Small intestine (tissue), 7 donors: ENCODE results near the gene ADGRF5. TPM values are rescaled to one million over a fixed set of nuclear protein-coding genes. Genes with fewer than 3 reads are reported as not detected.

ENCODE experiments used
- DNase-seq, 2 donors: peaks; one replicate each; pipeline versions ENCODE4 v3.0.0 to v3.0.0-alpha.2; 2013
- FAIRE-seq: peaks from 2 replicates; lab custom pipeline; 2012; peaks lifted over from hg19 to GRCh38; lab: Jason Lieb, UNC
- H3K27ac ChIP-seq, 3 donors: one replicate each; pipeline ENCODE4 v1.5.1; 2013; ENCODE audit warnings: low read length in 2 of 3, mild to moderate bottlenecking in 2 of 3, control low read depth in 1 of 3, inconsistent platforms in 1 of 3, low read depth in 1 of 3, moderate library complexity in 1 of 3
- H3K27me3 ChIP-seq, 3 donors: one replicate each; pipeline ENCODE4 v1.6.1; 2013; ENCODE audit warnings: low read length in 3 of 3, inconsistent platforms in 1 of 3; ENCODE audit not compliant: control insufficient read depth in 3 of 3, insufficient read depth in 3 of 3
- H3K36me3 ChIP-seq, 3 donors: one replicate each; pipeline ENCODE4 v1.6.1; 2013; ENCODE audit warnings: low read length in 3 of 3, inconsistent platforms in 1 of 3, low read depth in 1 of 3, mild to moderate bottlenecking in 1 of 3, moderate library complexity in 1 of 3; ENCODE audit not compliant: control insufficient read depth in 3 of 3, insufficient read depth in 2 of 3
- H3K4me1 ChIP-seq, 3 donors: one replicate each; pipeline ENCODE4 v1.6.1; 2013; ENCODE audit warnings: low read length in 2 of 3, inconsistent platforms in 1 of 3, low read depth in 1 of 3, mild to moderate bottlenecking in 1 of 3, moderate library complexity in 1 of 3; ENCODE audit not compliant: control insufficient read depth in 3 of 3, insufficient read depth in 2 of 3
- H3K4me3 ChIP-seq, 3 donors: one replicate each; pipeline ENCODE4 v1.5.1; 2013; ENCODE audit warnings: low read length in 3 of 3, control low read depth in 1 of 3, inconsistent platforms in 1 of 3, low read depth in 1 of 3, mild to moderate bottlenecking in 1 of 3, moderate library complexity in 1 of 3
- H3K9me3 ChIP-seq, 2 donors: one replicate each; pipeline ENCODE4 v1.6.1; 2013; ENCODE audit warnings: low read depth in 1 of 2, low read length in 1 of 2; ENCODE audit not compliant: control insufficient read depth in 2 of 2, insufficient read depth in 1 of 2
- WGBS, 3 donors: extraction: QIAGEN DNeasy Blood & Tissue Kit; methylation state at CpG; one replicate each; pipeline ENCODE4 v1.1.7; 2013; 5-methylcytosine and 5-hydroxymethylcytosine counted together
- polyA plus RNA-seq, 4 donors: library from polyadenylated mRNA; stranded (reverse) in 3 of 4; unstranded in 1 of 4; fragments of 200-250 nt in 3 of 4; fragments of 120-200 nt in 1 of 4; gene quantifications; one replicate each; pipeline versions ENCODE4 v1.2.1 to v1.2.3, GENCODE V29; 2013
- donor health status: healthy with polysubstance abuse.
- donor health status: control.
- donor health status: control.
- donor health status: Bipolar disorder and iron deficiency.
- donor health status: healthy.

The ADGRF5 gene
- polyA plus RNA-seq, 4 donors, result 0.45 to 7.4 (median 3.0) TPM

DNA sequence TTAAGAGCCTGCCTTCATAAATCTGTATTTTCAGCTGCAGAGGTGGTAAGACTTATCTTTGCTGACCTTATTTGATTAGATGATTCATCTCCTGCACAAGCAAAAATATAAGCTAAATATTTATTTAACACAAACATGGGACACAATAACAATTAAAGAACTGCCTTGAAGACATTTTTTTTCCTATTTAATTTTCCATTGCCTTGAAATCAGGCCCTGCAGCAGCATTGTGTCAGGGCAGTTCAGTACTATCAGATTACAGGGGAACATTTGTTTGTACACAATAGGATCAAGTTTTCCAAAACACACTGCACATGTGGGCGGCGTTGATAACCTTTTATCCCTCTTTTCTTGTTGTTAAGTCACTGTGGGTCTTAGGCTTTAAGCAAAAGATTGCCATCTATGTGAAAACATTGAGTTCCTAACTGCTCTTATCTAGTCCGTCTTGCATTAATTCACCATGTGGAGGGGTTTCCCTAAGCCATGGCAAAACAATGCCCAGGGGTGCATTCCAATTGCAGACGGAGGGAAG, 7.4 kb downstream of the ADGRF5 start:
- no peak overlapping the region for H3K27ac ChIP-seq
- no peaks in the 10 kb centered on the region for H3K27me3 ChIP-seq
- 74 to 86% (median 81%) methylated on average over 4 of the region's 4 CpGs for WGBS, 3 donors
- no peaks in the 10 kb centered on the region for H3K9me3 ChIP-seq
- FAIRE-seq (no peak), DNase-seq (no peak)
- no peaks in the 10 kb centered on the region for H3K36me3 ChIP-seq
- H3K4me3 ChIP-seq, result no peak overlapping the region
- no peaks in the 10 kb centered on the region for H3K4me1 ChIP-seq

DNA sequence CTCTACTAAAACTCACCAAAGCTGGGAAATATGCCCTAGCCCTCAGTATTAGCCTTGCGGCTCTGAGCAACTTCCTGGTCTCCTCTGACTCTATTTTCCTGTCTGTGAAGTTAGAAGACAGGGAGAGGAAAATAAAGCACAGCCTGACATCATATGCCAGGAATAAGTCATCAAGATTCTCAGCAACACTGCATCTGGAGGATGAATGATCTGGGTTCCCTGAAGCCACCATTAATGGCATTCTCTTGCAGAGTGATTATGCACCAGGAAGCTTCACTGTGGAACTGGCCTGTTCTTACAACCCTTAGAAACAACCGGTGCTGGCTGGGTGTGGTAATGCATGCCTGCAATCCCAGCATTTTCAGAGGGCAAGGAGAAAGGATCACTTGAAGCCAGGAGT, 12.4 kb downstream of the ADGRF5 start:
- Histone ChIP-seq H3K4me1 (no peaks in the 10 kb centered on the region), H3K36me3 (no peaks in the 10 kb centered on the region), H3K27me3 (no peaks in the 10 kb centered on the region), H3K9me3 (no peaks in the 10 kb centered on the region), H3K27ac (no peak overlapping the region), H3K4me3 (no peak overlapping the region)
- 47 to 65% (median 61%) methylated on average over 2 of the region's 2 CpGs for WGBS, 3 donors
- no peak for FAIRE-seq
- no peak for DNase-seq

DNA sequence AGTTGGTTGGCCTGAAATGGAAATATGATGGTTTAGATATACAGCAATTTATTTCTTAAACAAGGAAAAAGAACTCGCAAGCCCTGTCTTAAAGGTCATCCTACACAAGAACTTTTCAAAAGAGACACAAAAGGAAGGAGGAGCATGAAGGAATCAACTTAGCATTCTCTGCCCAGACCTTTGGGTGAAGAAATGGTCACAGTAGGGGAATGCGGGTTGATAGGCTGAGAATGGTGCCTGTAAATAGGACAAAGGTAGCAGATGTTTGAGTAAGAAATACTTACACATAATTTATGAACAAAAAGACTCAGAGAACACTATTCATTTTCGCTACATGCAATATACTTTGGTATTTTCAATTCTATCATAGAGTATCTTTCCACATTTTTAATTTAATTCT, 15.0 kb downstream of the ADGRF5 start:
- Histone ChIP-seq H3K4me1 (no peaks in the 10 kb centered on the region), H3K36me3 (no peaks in the 10 kb centered on the region), H3K27ac (no peak overlapping the region), H3K4me3 (no peak overlapping the region), H3K9me3 (no peaks in the 10 kb centered on the region), H3K27me3 (no peaks in the 10 kb centered on the region)
- FAIRE-seq (no peak), DNase-seq (no peak)
- WGBS, 3 donors, result 80 to 93% (median 92%) methylated on average over 3 of the region's 3 CpGs

DNA sequence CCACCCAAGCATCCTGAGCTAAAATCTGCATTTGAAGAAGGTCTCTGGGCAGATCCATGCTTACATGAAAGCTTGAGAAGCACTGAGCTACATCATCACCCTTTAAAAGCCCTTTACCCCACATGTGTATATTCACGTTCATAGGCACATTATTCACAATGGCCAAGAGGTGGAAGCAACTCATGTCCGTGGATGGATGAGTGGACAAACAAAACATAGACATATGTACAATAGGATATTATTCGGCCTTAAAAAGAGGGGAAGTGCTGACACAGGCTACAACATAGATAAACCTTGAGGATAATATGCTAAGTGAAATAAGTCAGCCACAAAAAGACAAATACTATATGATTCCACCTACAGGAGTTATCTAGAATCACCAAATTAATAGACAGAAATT, 17.6 kb downstream of the ADGRF5 start:
- DNase-seq, result no peak
- Histone ChIP-seq H3K4me3 (no peak overlapping the region), H3K27ac (peak overlapping the region in 1 of 3 donors; percentile 0), H3K27me3 (no peaks in the 10 kb centered on the region), H3K4me1 (peaks cover 0 to 7% (median 0%) of the 10 kb centered on the region in 3 donors), H3K9me3 (no peaks in the 10 kb centered on the region), H3K36me3 (no peaks in the 10 kb centered on the region)
- no peak for FAIRE-seq
- WGBS, 3 donors, result 81 to 82% (median 81%) methylated on average over 3 of the region's 3 CpGs

DNA sequence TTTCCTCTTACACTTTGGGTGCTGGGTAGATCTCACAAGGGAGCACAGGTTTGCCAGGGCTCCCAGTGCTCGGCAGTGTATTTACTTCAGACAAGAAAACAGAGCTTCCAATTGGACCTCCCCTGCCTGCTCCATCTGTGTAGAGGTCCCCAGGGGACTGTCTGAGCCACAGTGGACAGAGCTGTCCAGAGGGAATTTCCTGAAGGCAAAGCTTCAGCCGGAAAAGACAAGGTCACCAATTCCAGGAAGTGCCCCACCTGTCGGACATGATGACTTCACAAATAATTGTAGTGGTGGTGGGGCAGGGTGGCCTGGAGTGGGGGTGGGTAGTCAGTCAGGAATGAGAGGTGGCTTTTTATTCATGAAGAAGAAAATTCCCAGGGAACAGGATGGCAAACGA, 18.6 kb downstream of the ADGRF5 start:
- Histone ChIP-seq H3K9me3 (no peaks in the 10 kb centered on the region), H3K4me3 (no peak overlapping the region), H3K36me3 (no peaks in the 10 kb centered on the region), H3K27me3 (no peaks in the 10 kb centered on the region), H3K27ac (peak overlapping the region in 1 of 3 donors; percentile 2), H3K4me1 (peaks cover 0 to 9% (median 0%) of the 10 kb centered on the region in 3 donors)
- no peak for FAIRE-seq
- 43 to 65% (median 57%) methylated on average over 4 of the region's 4 CpGs for WGBS, 3 donors
- DNase-seq, result no peak

DNA sequence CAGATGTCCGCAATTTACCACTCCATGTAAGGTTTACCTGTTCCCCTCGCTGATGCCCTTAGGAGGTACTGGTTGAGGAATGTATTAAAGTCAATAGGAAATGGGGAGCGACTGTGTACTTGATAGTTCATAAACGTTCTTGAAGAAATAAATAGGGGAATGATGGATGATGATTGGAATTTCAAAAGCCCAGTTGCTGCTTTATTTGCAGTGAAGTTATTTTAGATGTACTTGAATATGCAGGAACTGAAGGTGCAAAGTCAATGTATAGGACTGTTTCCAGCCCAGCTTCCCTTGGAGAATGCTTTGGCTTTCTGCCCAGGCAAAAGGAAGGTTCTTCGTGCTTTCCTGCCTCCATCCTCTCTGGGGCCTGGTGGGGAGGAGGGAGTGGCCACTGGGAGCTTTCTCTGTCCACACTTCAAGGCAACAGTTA, 19.8 kb downstream of the ADGRF5 start:
- FAIRE-seq, result no peak
- WGBS, 3 donors, result 49 to 53% (median 50%) methylated on average over 5 of the region's 5 CpGs
- H3K27ac ChIP-seq, result no peak overlapping the region

DNA sequence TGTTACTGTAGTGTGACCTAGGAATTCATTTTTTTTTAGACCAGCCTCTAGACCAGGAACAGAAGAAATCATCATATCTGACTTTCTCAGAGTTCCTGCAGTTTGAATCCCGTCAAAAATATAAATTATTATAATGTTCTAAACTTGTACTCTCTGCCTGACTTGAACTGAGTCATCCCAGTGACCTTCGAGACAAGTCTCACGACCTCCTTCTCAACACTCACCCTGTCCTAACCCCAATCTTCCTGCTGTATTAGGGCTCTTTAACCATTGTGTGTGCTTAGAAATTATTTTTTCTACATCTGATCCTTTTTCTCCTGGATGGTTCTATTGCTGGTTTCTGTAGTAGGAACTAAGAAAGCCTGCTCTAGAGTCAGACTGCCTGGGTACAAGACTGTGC, 21.5 kb downstream of the ADGRF5 start:
- Histone ChIP-seq H3K9me3 (no peaks in the 10 kb centered on the region), H3K4me3 (no peak overlapping the region), H3K27ac (no peak overlapping the region), H3K27me3 (no peaks in the 10 kb centered on the region), H3K36me3 (no peaks in the 10 kb centered on the region), H3K4me1 (peaks cover 0 to 15% (median 0%) of the 10 kb centered on the region in 3 donors)
- WGBS, 3 donors, result 45 to 64% (median 51%) methylated on average over 3 of the region's 3 CpGs
- FAIRE-seq, result no peak
- DNase-seq, result no peak

More for the DNA sequence above, 19.8 kb downstream of the ADGRF5 start:
- no peaks in the 10 kb centered on the region for H3K36me3 ChIP-seq
- H3K4me3 ChIP-seq, result no peak overlapping the region
- no peaks in the 10 kb centered on the region for H3K27me3 ChIP-seq
- no peaks in the 10 kb centered on the region for H3K9me3 ChIP-seq
- DNase-seq, result no peak
- peaks cover 0 to 9% (median 0%) of the 10 kb centered on the region in 3 donors for H3K4me1 ChIP-seq

DNA sequence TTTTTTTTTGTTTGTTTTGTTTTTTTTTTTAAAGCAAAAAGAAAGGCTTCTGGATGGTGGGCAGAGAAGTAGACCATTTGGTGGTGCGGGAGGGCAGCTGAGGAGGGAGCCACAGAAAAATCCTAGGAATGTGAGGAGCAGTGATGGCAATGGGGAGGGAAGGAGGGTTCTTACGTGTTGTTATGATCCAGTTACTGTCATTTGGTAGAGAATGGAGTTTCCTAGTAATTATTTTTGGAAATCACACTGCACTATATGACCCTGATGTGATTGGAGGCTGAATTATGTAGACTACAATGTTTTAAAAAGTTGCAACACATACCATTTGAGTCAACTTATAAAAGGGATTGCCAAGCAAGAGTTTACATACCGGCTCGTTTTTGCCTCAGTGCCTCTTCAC, 22.1 kb downstream of the ADGRF5 start:
- FAIRE-seq, result no peak
- Histone ChIP-seq H3K27me3 (no peaks in the 10 kb centered on the region), H3K9me3 (no peaks in the 10 kb centered on the region), H3K36me3 (no peaks in the 10 kb centered on the region), H3K4me3 (no peak overlapping the region), H3K27ac (no peak overlapping the region), H3K4me1 (peaks cover 0 to 19% (median 0%) of the 10 kb centered on the region in 3 donors)
- WGBS, 3 donors, result 75 to 87% (median 77%) methylated on average over 4 of the region's 4 CpGs
- DNase-seq, result no peak

DNA sequence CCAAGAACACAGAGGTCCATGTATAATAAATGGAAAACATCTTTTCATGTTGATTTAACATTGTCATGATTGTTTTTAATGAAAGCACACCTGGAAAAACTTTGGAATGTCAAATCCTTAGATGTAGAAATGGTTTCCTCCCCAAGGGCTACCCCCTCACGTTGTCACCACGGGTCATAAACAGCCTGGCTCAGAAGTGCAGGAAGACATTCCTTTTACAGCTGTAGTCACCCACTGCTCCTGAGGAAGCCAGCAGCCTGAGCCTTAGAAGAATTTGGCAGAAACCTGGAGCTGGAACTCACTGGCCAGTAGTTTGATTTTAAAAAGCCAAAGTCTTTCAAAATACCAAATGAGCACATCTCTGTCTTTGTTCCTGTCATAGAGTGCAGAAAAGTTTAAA, 23.7 kb downstream of the ADGRF5 start:
- Histone ChIP-seq H3K27ac (no peak overlapping the region), H3K4me1 (peaks cover 3 to 33% (median 4%) of the 10 kb centered on the region in 3 donors), H3K4me3 (no peak overlapping the region), H3K27me3 (no peaks in the 10 kb centered on the region), H3K9me3 (no peaks in the 10 kb centered on the region), H3K36me3 (no peaks in the 10 kb centered on the region)
- WGBS, 3 donors, result 5 to 47% (median 40%) methylated on average over 2 of the region's 2 CpGs
- no peak for FAIRE-seq
- DNase-seq, result no peak
